ENCODE results near the gene FABP2.

FABP2 gene

GRCh38 chr4:119329835-119330620 is 8.1 kb upstream of the FABP2 start:
- Mint-ChIP-seq H3K36me3 (no peaks in the 10 kb centered on the region), H3K9me3 (no peaks in the 10 kb centered on the region), H3K4me3 (no peak overlapping the region), H3K27ac (no peak overlapping the region), H3K27me3 (no peaks in the 10 kb centered on the region), H3K4me1 (no peaks in the 10 kb centered on the region)
- no peak for ATAC-seq

- H3K4me3 Mint-ChIP-seq, result no peak overlapping the region
- H3K9me3 Mint-ChIP-seq, result no peaks in the 10 kb centered on the region
- no peak overlapping the region for H3K27ac Mint-ChIP-seq
- ATAC-seq, result no peak
- H3K36me3 Mint-ChIP-seq, result no peaks in the 10 kb centered on the region
- no peaks in the 10 kb centered on the region for H3K27me3 Mint-ChIP-seq
- no peaks in the 10 kb centered on the region for H3K4me1 Mint-ChIP-seq
These were observed 6.8 kb upstream of the FABP2 start for GRCh38 chr4:119328695-119329094.

GRCh38 chr4:119317990-119318389 is 3.9 kb downstream of the FABP2 start:
- no peak for ATAC-seq
- Mint-ChIP-seq H3K27ac (no peak overlapping the region), H3K36me3 (no peaks in the 10 kb centered on the region), H3K27me3 (no peaks in the 10 kb centered on the region), H3K9me3 (no peaks in the 10 kb centered on the region), H3K4me3 (no peak overlapping the region), H3K4me1 (no peaks in the 10 kb centered on the region)

- no peaks in the 10 kb centered on the region for H3K27me3 Mint-ChIP-seq
- H3K4me1 Mint-ChIP-seq, result no peaks in the 10 kb centered on the region
- no peak for ATAC-seq
- H3K36me3 Mint-ChIP-seq, result no peaks in the 10 kb centered on the region
- no peak overlapping the region for H3K27ac Mint-ChIP-seq
- no peaks in the 10 kb centered on the region for H3K9me3 Mint-ChIP-seq
- no peak overlapping the region for H3K4me3 Mint-ChIP-seq
These were observed 6.9 kb downstream of the FABP2 start for GRCh38 chr4:119315036-119315435.

- H3K27me3 Mint-ChIP-seq, result no peaks in the 10 kb centered on the region
- no peak overlapping the region for H3K4me3 Mint-ChIP-seq
- ATAC-seq, result peak; percentile 68
- H3K36me3 Mint-ChIP-seq, result no peaks in the 10 kb centered on the region
- H3K27ac Mint-ChIP-seq, result no peak overlapping the region
- no peaks in the 10 kb centered on the region for H3K9me3 Mint-ChIP-seq
- no peaks in the 10 kb centered on the region for H3K4me1 Mint-ChIP-seq
These were observed 7.6 kb downstream of the FABP2 start for GRCh38 chr4:119314356-119314755.

GRCh38 chr4:119313237-119313636 is 8.7 kb downstream of the FABP2 start:
- Mint-ChIP-seq H3K27ac (no peak overlapping the region), H3K4me1 (no peaks in the 10 kb centered on the region), H3K4me3 (no peak overlapping the region), H3K27me3 (no peaks in the 10 kb centered on the region), H3K36me3 (no peaks in the 10 kb centered on the region), H3K9me3 (no peaks in the 10 kb centered on the region)
- ATAC-seq, result no peak

GRCh38 chr4:119310826-119311225 is 11.1 kb downstream of the FABP2 start:
- Mint-ChIP-seq H3K27ac (no peak overlapping the region), H3K9me3 (no peaks in the 10 kb centered on the region), H3K4me1 (no peaks in the 10 kb centered on the region), H3K27me3 (no peaks in the 10 kb centered on the region), H3K36me3 (no peaks in the 10 kb centered on the region), H3K4me3 (no peak overlapping the region)
- ATAC-seq, result no peak

GRCh38 chr4:119307606-119308005 is 14.3 kb downstream of the FABP2 start:
- no peak overlapping the region for H3K4me3 Mint-ChIP-seq
- H3K36me3 Mint-ChIP-seq, result no peaks in the 10 kb centered on the region
- no peak overlapping the region for H3K27ac Mint-ChIP-seq
- no peaks in the 10 kb centered on the region for H3K9me3 Mint-ChIP-seq
- no peaks in the 10 kb centered on the region for H3K27me3 Mint-ChIP-seq
- ATAC-seq, result no peak
- H3K4me1 Mint-ChIP-seq, result no peaks in the 10 kb centered on the region

- Mint-ChIP-seq H3K27me3 (no peaks in the 10 kb centered on the region), H3K27ac (no peak overlapping the region), H3K4me1 (peaks cover 3% of the 10 kb centered on the region), H3K36me3 (no peaks in the 10 kb centered on the region), H3K9me3 (no peaks in the 10 kb centered on the region), H3K4me3 (no peak overlapping the region)
- ATAC-seq, result no peak
These were observed 17.5 kb downstream of the FABP2 start for GRCh38 chr4:119304431-119304830.

- no peaks in the 10 kb centered on the region for H3K9me3 Mint-ChIP-seq
- H3K36me3 Mint-ChIP-seq, result no peaks in the 10 kb centered on the region
- ATAC-seq, result no peak
- no peak overlapping the region for H3K27ac Mint-ChIP-seq
- no peak overlapping the region for H3K4me3 Mint-ChIP-seq
- H3K4me1 Mint-ChIP-seq, result peaks cover 10% of the 10 kb centered on the region
- H3K27me3 Mint-ChIP-seq, result no peaks in the 10 kb centered on the region
These were observed 18.2 kb downstream of the FABP2 start for GRCh38 chr4:119303587-119304305.

GRCh38 chr4:119302073-119302832 is 19.7 kb downstream of the FABP2 start:
- Mint-ChIP-seq H3K36me3 (peaks cover 7% of the 10 kb centered on the region), H3K27me3 (no peaks in the 10 kb centered on the region), H3K4me1 (peaks cover 20% of the 10 kb centered on the region), H3K27ac (peak overlapping the region; percentile 97), H3K9me3 (no peaks in the 10 kb centered on the region), H3K4me3 (no peak overlapping the region)
- ATAC-seq, result no peak

GRCh38 chr4:119300101-119300978 is 21.6 kb downstream of the FABP2 start:
- H3K4me1 Mint-ChIP-seq, result peaks cover 25% of the 10 kb centered on the region
- peaks cover 20% of the 10 kb centered on the region for H3K36me3 Mint-ChIP-seq
- ATAC-seq, result peak; percentile 99
- peak overlapping the region; percentile 93 for H3K4me3 Mint-ChIP-seq
- no peaks in the 10 kb centered on the region for H3K9me3 Mint-ChIP-seq
- peak overlapping the region; percentile 97 for H3K27ac Mint-ChIP-seq
- no peaks in the 10 kb centered on the region for H3K27me3 Mint-ChIP-seq

GRCh38 chr4:119299741-119300100 is 22.2 kb downstream of the FABP2 start:
- peak; percentile 35 for ATAC-seq
- Mint-ChIP-seq H3K36me3 (peaks cover 20% of the 10 kb centered on the region), H3K27me3 (no peaks in the 10 kb centered on the region), H3K4me1 (peaks cover 25% of the 10 kb centered on the region), H3K4me3 (peak overlapping the region; percentile 93), H3K27ac (peak overlapping the region; percentile 97), H3K9me3 (no peaks in the 10 kb centered on the region)

- Mint-ChIP-seq H3K27me3 (no peaks in the 10 kb centered on the region), H3K27ac (peak overlapping the region; percentile 97), H3K4me3 (peak overlapping the region; percentile 93), H3K4me1 (peaks cover 25% of the 10 kb centered on the region), H3K36me3 (peaks cover 20% of the 10 kb centered on the region), H3K9me3 (no peaks in the 10 kb centered on the region)
- ATAC-seq, result no peak
These were observed 22.7 kb downstream of the FABP2 start for GRCh38 chr4:119299260-119299671.

GRCh38 chr4:119297795-119298194 is 24.1 kb downstream of the FABP2 start:
- no peak overlapping the region for H3K27ac Mint-ChIP-seq
- no peak for ATAC-seq
- H3K36me3 Mint-ChIP-seq, result peaks cover 20% of the 10 kb centered on the region
- H3K4me3 Mint-ChIP-seq, result no peak overlapping the region
- peaks cover 25% of the 10 kb centered on the region for H3K4me1 Mint-ChIP-seq
- no peaks in the 10 kb centered on the region for H3K27me3 Mint-ChIP-seq
- no peaks in the 10 kb centered on the region for H3K9me3 Mint-ChIP-seq
